ENCODE results near the gene NTN1.

GRCh38 chr17:9204637-9205329 is 183.5 kb downstream of the NTN1 start:
- TF ChIP-seq CTCF (IDR thresholded peaks at IDR 0.05; ENCODE audit: poor library complexity, severe bottlenecking), result no peak
- no peak for TF ChIP-seq EZH2 (IDR thresholded peaks at IDR 0.05; ENCODE audit: borderline replicate concordance, insufficient read depth, low read length, poor library complexity, severe bottlenecking)
- TF ChIP-seq RAD21 (conservative IDR thresholded peaks at IDR 0.05), result no peak

All from neural cell (in vitro differentiated cells).